SK-N-MC (cell line): ENCODE data around the gene PSMD5.

Experiments used
- DNase-seq: peaks from one replicate; pipeline ENCODE4 v3.0.0-alpha.2; 2011; ENCODE audit warnings: low read depth, low spot score
- H3K27ac ChIP-seq: fragments of 200-600 bp; sonication (generic); 2 replicates; pipeline ENCODE4 v1.5.1; 2016; ENCODE audit warnings: mixed run types
- H3K36me3 ChIP-seq: fragments of 200-600 bp; sonication (generic); 2 replicates; pipeline ENCODE4 v1.6.1; 2017; ENCODE audit warnings: antibody characterized with exemption, low read length, mixed read lengths; ENCODE audit not compliant: insufficient read depth
- H3K4me3 ChIP-seq: fragments of 200-600 bp; sonication (generic); 2 replicates; pipeline ENCODE4 v1.5.1; 2016
- H3K9ac ChIP-seq: fragments of 200-600 bp; sonication (generic); 2 replicates; pipeline ENCODE4 v1.8.0; 2017; ENCODE audit warnings: mixed run types, mixed read lengths; ENCODE audit not compliant: insufficient read length
- H3K9me3 ChIP-seq: fragments of 200-600 bp; sonication (generic); 2 replicates; pipeline ENCODE4 v1.6.1; 2017; ENCODE audit warnings: low read depth, mild to moderate bottlenecking, antibody characterized with exemption, low read length, moderate library complexity, mixed read lengths
- EZH2 ChIP-seq: fragments of 200-600 bp; sonication (generic); IDR thresholded peaks from one replicate; pipeline ENCODE4 v1.6.1; 2017; ENCODE audit warnings: antibody characterized with exemption
- FOXP2 ChIP-seq: optimal IDR thresholded peaks from 2 replicates; pipeline ENCODE3; 2011; ENCODE audit warnings: mild to moderate bottlenecking, moderate library complexity; ENCODE audit not compliant: insufficient read depth; ENCODE audit errors: extremely low read length, control extremely low read depth
- POLR2AphosphoS5 ChIP-seq: IDR thresholded peaks from 2 replicates; pipeline ENCODE4 v1.6.1; 2012; ENCODE audit warnings: mild to moderate bottlenecking, low read depth, low read length, borderline replicate concordance

The PSMD5 gene

DNA sequence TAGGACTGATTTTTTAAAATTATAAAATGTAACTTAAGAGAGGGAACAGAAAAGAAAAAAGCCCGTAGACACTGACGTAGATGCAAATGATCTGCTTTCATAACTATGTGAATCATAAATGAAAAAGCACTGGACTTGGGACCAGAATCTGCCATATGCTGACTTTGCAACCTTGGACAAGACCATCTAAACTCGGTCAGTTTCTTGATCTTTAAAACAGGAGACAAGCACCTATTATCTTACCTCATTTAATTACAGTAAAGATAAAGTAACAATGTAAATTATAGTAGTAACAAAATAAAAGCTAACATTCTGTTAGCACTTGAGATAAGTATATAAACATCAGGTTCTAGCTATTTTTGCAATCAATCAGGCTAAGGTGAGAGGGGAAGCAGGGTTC lies 69.5 kb downstream of the PSMD5 start:
- Histone ChIP-seq H3K9ac (no peak overlapping the region), H3K27ac (no peak overlapping the region), H3K4me3 (no peak overlapping the region), H3K9me3 (no peaks in the 10 kb centered on the region), H3K36me3 (peaks cover 68% of the 10 kb centered on the region)
- DNase-seq: no peak
- TF ChIP-seq EZH2 (no peak), FOXP2 (no peak), POLR2AphosphoS5 (no peak)

DNA sequence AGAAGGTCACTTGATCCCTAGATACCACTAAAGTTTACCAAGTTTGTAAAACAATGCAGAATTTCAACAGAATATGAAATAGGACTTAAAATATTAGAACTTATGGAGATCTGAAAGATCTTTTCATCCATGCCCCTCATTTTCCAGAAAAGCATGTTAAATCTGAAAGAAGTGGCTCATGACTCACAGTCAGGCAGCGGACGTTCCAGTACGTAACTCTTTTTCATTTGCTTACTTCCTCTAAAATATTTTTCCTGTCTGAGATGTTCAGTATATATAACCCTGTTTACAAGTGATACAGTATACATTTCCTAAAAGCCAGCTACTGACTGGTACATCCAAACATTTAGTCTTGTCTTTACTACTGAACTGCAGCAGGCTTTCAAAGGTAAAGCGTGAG lies 71.8 kb downstream of the PSMD5 start:
- no peak for TF ChIP-seq FOXP2
- TF ChIP-seq POLR2AphosphoS5: no peak
- no peak for TF ChIP-seq EZH2
- no peaks in the 10 kb centered on the region for H3K9me3 ChIP-seq
- no peak overlapping the region for H3K4me3 ChIP-seq
- no peak for DNase-seq
- no peak overlapping the region for H3K9ac ChIP-seq
- H3K36me3 ChIP-seq: peaks cover 65% of the 10 kb centered on the region
- no peak overlapping the region for H3K27ac ChIP-seq

DNA sequence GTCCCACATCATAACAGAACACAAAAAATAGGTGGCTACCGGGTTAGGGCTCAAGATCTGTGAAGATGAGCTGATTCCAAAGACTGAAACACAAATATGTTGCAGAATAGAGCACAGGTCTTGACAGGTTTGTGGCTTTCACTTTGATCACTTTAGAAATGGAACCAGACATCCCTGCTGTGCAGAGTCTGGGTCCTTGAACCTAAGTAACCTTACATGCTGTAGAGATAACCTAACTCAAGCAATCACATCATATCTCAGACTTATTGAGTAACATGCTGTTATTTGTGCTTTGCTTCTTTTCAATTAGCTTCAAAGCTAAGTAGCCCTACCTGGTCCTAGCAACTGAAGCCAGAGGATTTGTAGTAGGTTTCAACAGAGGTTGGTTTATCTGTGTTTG lies 73.8 kb downstream of the PSMD5 start:
- Histone ChIP-seq H3K36me3 (peaks cover 63% of the 10 kb centered on the region), H3K27ac (no peak overlapping the region), H3K9me3 (no peaks in the 10 kb centered on the region), H3K4me3 (no peak overlapping the region), H3K9ac (no peak overlapping the region)
- no peak for TF ChIP-seq POLR2AphosphoS5
- TF ChIP-seq EZH2: no peak
- no peak for TF ChIP-seq FOXP2
- no peak for DNase-seq

DNA sequence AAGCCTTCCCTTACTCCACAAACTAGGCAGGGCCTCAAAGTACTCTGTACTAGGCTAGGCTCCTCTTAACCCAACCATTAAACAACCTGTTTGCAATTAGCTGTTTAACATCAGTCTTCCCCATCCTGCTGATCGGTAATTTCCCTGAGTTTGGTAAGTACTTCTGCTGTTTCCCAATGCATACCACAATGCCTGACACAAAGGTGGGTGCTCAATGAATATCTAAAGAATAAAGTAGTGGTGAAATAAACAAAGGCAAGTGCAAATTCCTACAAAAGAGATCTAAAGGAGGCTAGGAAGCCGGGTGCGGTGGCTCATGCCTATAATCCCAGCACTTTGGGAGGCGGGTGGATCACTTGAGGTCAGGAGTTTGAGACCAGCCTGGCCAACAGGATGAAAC lies 74.5 kb downstream of the PSMD5 start:
- no peak for DNase-seq
- Histone ChIP-seq H3K4me3 (no peak overlapping the region), H3K36me3 (peaks cover 69% of the 10 kb centered on the region), H3K9ac (no peak overlapping the region), H3K27ac (no peak overlapping the region), H3K9me3 (no peaks in the 10 kb centered on the region)
- TF ChIP-seq EZH2 (no peak), POLR2AphosphoS5 (no peak), FOXP2 (no peak)

GRCh38 chr9:120767451-120767850 lies 75.3 kb downstream of the PSMD5 start:
- Histone ChIP-seq H3K36me3 (peaks cover 70% of the 10 kb centered on the region), H3K4me3 (no peak overlapping the region), H3K27ac (no peak overlapping the region), H3K9me3 (no peaks in the 10 kb centered on the region), H3K9ac (no peak overlapping the region)
- no peak for DNase-seq
- no peak for TF ChIP-seq POLR2AphosphoS5
- no peak for TF ChIP-seq FOXP2
- TF ChIP-seq EZH2: no peak
